Occipital lobe (tissue), 2 donors: ENCODE data around the gene SLC46A3. TPM values are rescaled to one million over a fixed set of nuclear protein-coding genes. Genes with fewer than 3 reads are reported as not detected.
A peak's percentile ranks its signal among the peaks of the same experiment; 100 is the strongest.
"Not testable (repeated sequence)": the region's sequence is repeated elsewhere in the genome, so short reads cannot be mapped to it uniquely, and the experiment has no call there.

Source experiments
- DNase-seq: peaks from one replicate; lab custom pipeline; 2025; lab: John Stamatoyannopoulos, UW
- total RNA-seq: library from RNA; depleted of rRNA; stranded (reverse); fragments of >200 nt; gene quantifications from one replicate; pipeline ENCODE4 v1.2.3, GENCODE V29; 2014

Gene SLC46A3
- total RNA-seq, 1 donor from 2014 or later = 3.3 TPM

- DNase-seq = no peak
These were observed 16.1 kb upstream of the SLC46A3 start for GRCh38 chr13:28734906-28735305.

GRCh38 chr13:28730762-28731161 is 12.0 kb upstream of the SLC46A3 start:
- no peak for DNase-seq

GRCh38 chr13:28729541-28729940 is 10.8 kb upstream of the SLC46A3 start:
- DNase-seq = no peak

GRCh38 chr13:28728642-28729041 is 9.9 kb upstream of the SLC46A3 start:
- no peak for DNase-seq

GRCh38 chr13:28725046-28725610 is 6.4 kb upstream of the SLC46A3 start:
- no peak for DNase-seq

GRCh38 chr13:28723806-28724205 is 5.0 kb upstream of the SLC46A3 start:
- no peak for DNase-seq

GRCh38 chr13:28719227-28720055 is 671 bp upstream of the SLC46A3 start:
- DNase-seq = no peak

GRCh38 chr13:28718196-28718542 is 601 bp downstream of the SLC46A3 start:
- no peak for DNase-seq

- DNase-seq = no peak
These were observed 1.6 kb downstream of the SLC46A3 start for GRCh38 chr13:28717170-28717569.

- no peak for DNase-seq
These were observed 2.3 kb downstream of the SLC46A3 start for GRCh38 chr13:28716511-28716910.

GRCh38 chr13:28714651-28715050 is 4.1 kb downstream of the SLC46A3 start:
- no peak for DNase-seq

- DNase-seq = no peak
These were observed 8.6 kb downstream of the SLC46A3 start for GRCh38 chr13:28710161-28710560.

GRCh38 chr13:28707629-28708427 is 10.9 kb downstream of the SLC46A3 start:
- DNase-seq = peak; percentile 23

GRCh38 chr13:28705461-28706083 is 13.2 kb downstream of the SLC46A3 start:
- no peak for DNase-seq

- no peak for DNase-seq
These were observed 13.9 kb downstream of the SLC46A3 start for GRCh38 chr13:28704919-28705318.

- DNase-seq = no peak
These were observed 14.5 kb downstream of the SLC46A3 start for GRCh38 chr13:28704282-28704681.

- DNase-seq = no peak
These were observed 19.5 kb downstream of the SLC46A3 start for GRCh38 chr13:28699246-28699645.

GRCh38 chr13:28697441-28697840 is 21.3 kb downstream of the SLC46A3 start:
- DNase-seq = no peak

GRCh38 chr13:28693605-28694491 is 24.9 kb downstream of the SLC46A3 start:
- DNase-seq = not testable (repeated sequence)

GRCh38 chr13:28685892-28686291 is 32.9 kb downstream of the SLC46A3 start:
- DNase-seq = no peak

- DNase-seq = no peak
These were observed 33.7 kb downstream of the SLC46A3 start for GRCh38 chr13:28685114-28685513.
